Upper lobe of left lung (tissue), 6 donors: ENCODE results near the gene CAPN12. TPM values are rescaled to one million over a fixed set of nuclear protein-coding genes. Genes with fewer than 3 reads are reported as not detected.
A peak's percentile ranks its signal among the peaks of the same experiment; 100 is the strongest.

Experiments
- ATAC-seq, 2 donors: fragments of 200-7000 bp; cut with Tn5 transposase; one replicate each; pipeline ENCODE4 v1.9.1; 2022; ENCODE audit warnings: mild to moderate bottlenecking in 2 of 2, moderate library complexity in 2 of 2; ENCODE audit not compliant: low FRiP score in 2 of 2
- DNase-seq, 2 donors: peaks; one replicate each; pipeline ENCODE4 v3.0.0-alpha.2; 2019 to 2020
- H3K27ac ChIP-seq, 4 donors: fragments of 200-600 bp; sonication (generic); one replicate each; pipeline ENCODE4 v1.5.1; 2016 to 2019
- H3K27me3 ChIP-seq, 4 donors: fragments of 200-600 bp; sonication (generic); one replicate each; pipeline ENCODE4 v1.5.1; 2017 to 2019
- H3K36me3 ChIP-seq, 4 donors: fragments of 200-600 bp; sonication (generic); one replicate each; pipeline ENCODE4 v1.5.1; 2016 to 2019
- H3K4me1 ChIP-seq, 4 donors: fragments of 200-600 bp; sonication (generic); one replicate each; pipeline ENCODE4 v1.5.1; 2018 to 2019
- H3K4me3 ChIP-seq, 4 donors: fragments of 200-600 bp; sonication (generic); one replicate each; pipeline ENCODE4 v1.5.1; 2017 to 2019; ENCODE audit warnings: mild to moderate bottlenecking in 2 of 4, moderate library complexity in 1 of 4
- H3K9me3 ChIP-seq, 4 donors: fragments of 200-600 bp; sonication (generic); one replicate each; pipeline ENCODE4 v1.5.1; 2018 to 2019
- CTCF ChIP-seq, 6 experiments: fragments of 450-650 bp in 4 of 6; fragments of 200-600 bp in 2 of 6; sonication (generic) in 2 of 6; IDR thresholded peaks; one replicate each; pipeline ENCODE4 v1.5.1; 2016 to 2019; ENCODE audit warnings: antibody characterized with exemption in 6 of 6
- EP300 ChIP-seq, 4 donors: sonication (generic); formaldehyde crosslinking; IDR thresholded peaks; one replicate each; pipeline ENCODE4 v1.5.1; 2017; ENCODE audit warnings: antibody characterized with exemption in 4 of 4, control low read depth in 2 of 4
- POLR2A ChIP-seq, 4 donors: fragments of 450-650 bp; IDR thresholded peaks; one replicate each; pipeline ENCODE4 v1.5.1; 2016 to 2017; ENCODE audit warnings: antibody characterized with exemption in 4 of 4, mild to moderate bottlenecking in 2 of 4
- POLR2AphosphoS5 ChIP-seq, 2 donors: sonication (generic); formaldehyde crosslinking; IDR thresholded peaks; one replicate each; pipeline ENCODE4 v1.5.1; 2017; ENCODE audit warnings: antibody characterized with exemption in 2 of 2
- WGBS, 2 donors: methylation state at CpG; one replicate each; pipeline ENCODE4 v1.1.5; 2017 to 2018; 5-methylcytosine and 5-hydroxymethylcytosine counted together
- total RNA-seq, 6 donors: library from RNA; depleted of rRNA in 4 of 6; stranded (reverse); fragments of >200 nt in 4 of 6; gene quantifications; one replicate each; pipeline versions ENCODE4 v1.1.0 to v1.2.1, GENCODE V29; 2016 to 2021
- donor health status: DM: no; HTN: no; CAD: no; lungs with moderate emphysema.
- donor health status: DM: no; HTN: yes; CAD: no; lungs with severe emphysema.

Gene CAPN12
- total RNA-seq, 6 donors from 2014 or later = 5.2 to 93.2 (median 11.1) TPM

- WGBS, 2 donors = 89 to 90% methylated on average over 6 of the region's 6 CpGs
- TF ChIP-seq EP300 (IDR thresholded peaks at IDR 0.05) (no peak), POLR2A (IDR thresholded peaks at IDR 0.05) (no peak), POLR2AphosphoS5 (IDR thresholded peaks at IDR 0.05) (no peak), CTCF (IDR thresholded peaks at IDR 0.05) (no peak)
- H3K9me3 ChIP-seq = no peaks in the 10 kb centered on the region
- ATAC-seq (no peak), DNase-seq (no peak)
- H3K36me3 ChIP-seq = peaks cover 60 to 100% (median 94%) of the 10 kb centered on the region in 4 donors
- no peaks in the 10 kb centered on the region for H3K27me3 ChIP-seq
- peak overlapping the region in 3 of 4 donors; percentile 62 to 83 (median 65) for H3K27ac ChIP-seq
- no peak overlapping the region for H3K4me3 ChIP-seq
- H3K4me1 ChIP-seq = peaks cover 5 to 45% (median 23%) of the 10 kb centered on the region in 4 donors
Measured at GRCh38 chr19:38726284-38726673, 18.0 kb downstream of the CAPN12 start.

- WGBS, 2 donors = 94 to 96% methylated on average over 12 to 20 of the region's 21 CpGs
- ATAC-seq = no peak
- Histone ChIP-seq H3K4me1 (peaks cover 0 to 45% (median 22%) of the 10 kb centered on the region in 4 donors), H3K27me3 (no peaks in the 10 kb centered on the region), H3K36me3 (peaks cover 62 to 100% (median 94%) of the 10 kb centered on the region in 4 donors), H3K4me3 (no peak overlapping the region), H3K27ac (peak overlapping the region in 1 of 4 donors; percentile 83), H3K9me3 (no peaks in the 10 kb centered on the region)
- TF ChIP-seq POLR2AphosphoS5 (IDR thresholded peaks at IDR 0.05) (no peak), CTCF (IDR thresholded peaks at IDR 0.05) (no peak), POLR2A (IDR thresholded peaks at IDR 0.05) (no peak), EP300 (IDR thresholded peaks at IDR 0.05) (no peak)
- peak in 1 of 2 donors; percentile 79 for DNase-seq
Measured at GRCh38 chr19:38725469-38726283, 18.6 kb downstream of the CAPN12 start.

GRCh38 chr19:38723990-38724854, 20.1 kb downstream of the CAPN12 start:
- H3K27ac ChIP-seq = peak overlapping the region in 1 of 4 donors; percentile 72
- WGBS, 2 donors = 98% methylated on average over 22 to 42 of the region's 42 CpGs
- H3K36me3 ChIP-seq = peaks cover 62 to 100% (median 96%) of the 10 kb centered on the region in 4 donors
- TF ChIP-seq EP300 (IDR thresholded peaks at IDR 0.05) (no peak), POLR2A (IDR thresholded peaks at IDR 0.05) (no peak), CTCF (IDR thresholded peaks at IDR 0.05) (no peak), POLR2AphosphoS5 (IDR thresholded peaks at IDR 0.05) (no peak)
- ATAC-seq (no peak), DNase-seq (peak in 1 of 2 donors; percentile 75)
- H3K27me3 ChIP-seq = no peaks in the 10 kb centered on the region
- peaks cover 7 to 54% (median 34%) of the 10 kb centered on the region in 4 donors for H3K4me1 ChIP-seq
- H3K9me3 ChIP-seq = no peaks in the 10 kb centered on the region
- H3K4me3 ChIP-seq = no peak overlapping the region

GRCh38 chr19:38723606-38723965, 20.7 kb downstream of the CAPN12 start:
- H3K4me1 ChIP-seq = peaks cover 14 to 55% (median 39%) of the 10 kb centered on the region in 4 donors

More at GRCh38 chr19:38723606-38723965, 20.7 kb downstream of the CAPN12 start:
- no peak overlapping the region for H3K4me3 ChIP-seq
- H3K36me3 ChIP-seq = peaks cover 58 to 100% (median 97%) of the 10 kb centered on the region in 4 donors
- ATAC-seq (no peak), DNase-seq (no peak)
- TF ChIP-seq EP300 (IDR thresholded peaks at IDR 0.05) (no peak), POLR2AphosphoS5 (IDR thresholded peaks at IDR 0.05) (no peak), POLR2A (IDR thresholded peaks at IDR 0.05) (no peak), CTCF (IDR thresholded peaks at IDR 0.05) (no peak)
- H3K9me3 ChIP-seq = no peaks in the 10 kb centered on the region
- peak overlapping the region in 3 of 4 donors; percentile 54 to 72 (median 70) for H3K27ac ChIP-seq
- WGBS, 2 donors = 88 to 90% methylated on average over 4 to 11 of the region's 11 CpGs
- H3K27me3 ChIP-seq = no peaks in the 10 kb centered on the region
